NOMO-1 (cell line): Measurements from ENCODE around the gene FTCDNL1.

Experiments used
- DNase-seq, 2 experiments: peaks; one replicate each; lab custom pipeline; 2025; ENCODE audit not compliant: unreplicated experiment in 2 of 2; lab: John Stamatoyannopoulos, UW

The FTCDNL1 gene

GRCh38 chr2:199842631-199843395, 8.2 kb downstream of the FTCDNL1 start:
- DNase-seq = no peak

GRCh38 chr2:199841409-199841808, 9.6 kb downstream of the FTCDNL1 start:
- DNase-seq = no peak

- no peak for DNase-seq
These were observed 12.6 kb downstream of the FTCDNL1 start for GRCh38 chr2:199838399-199838798.

- DNase-seq = no peak
These were observed 14.0 kb downstream of the FTCDNL1 start for GRCh38 chr2:199836943-199837342.

- DNase-seq = no peak
These were observed 17.5 kb downstream of the FTCDNL1 start for GRCh38 chr2:199833525-199833924.

GRCh38 chr2:199830531-199830930, 20.5 kb downstream of the FTCDNL1 start:
- DNase-seq = no peak

- no peak for DNase-seq
These were observed 21.4 kb downstream of the FTCDNL1 start for GRCh38 chr2:199829628-199830027.

GRCh38 chr2:199819746-199820145, 31.2 kb downstream of the FTCDNL1 start:
- DNase-seq = peak in 1 of 2 experiments; percentile 21

GRCh38 chr2:199818754-199819153, 32.2 kb downstream of the FTCDNL1 start:
- DNase-seq = no peak

GRCh38 chr2:199818026-199818425, 33.0 kb downstream of the FTCDNL1 start:
- DNase-seq = peak; percentile 6 to 63

GRCh38 chr2:199814817-199815211, 36.2 kb downstream of the FTCDNL1 start:
- no peak for DNase-seq

GRCh38 chr2:199814101-199814816, 36.7 kb downstream of the FTCDNL1 start:
- no peak for DNase-seq

GRCh38 chr2:199812493-199812892, 38.5 kb downstream of the FTCDNL1 start:
- DNase-seq = no peak

GRCh38 chr2:199811346-199811745, 39.6 kb downstream of the FTCDNL1 start:
- DNase-seq = no peak

- DNase-seq = no peak
These were observed 40.4 kb downstream of the FTCDNL1 start for GRCh38 chr2:199810422-199811171.

- no peak for DNase-seq
These were observed 43.0 kb downstream of the FTCDNL1 start for GRCh38 chr2:199807966-199808365.

GRCh38 chr2:199806179-199806578, 44.8 kb downstream of the FTCDNL1 start:
- DNase-seq = no peak

GRCh38 chr2:199804831-199805230, 46.2 kb downstream of the FTCDNL1 start:
- no peak for DNase-seq

GRCh38 chr2:199798831-199799580, 52.0 kb downstream of the FTCDNL1 start:
- DNase-seq = no peak

- no peak for DNase-seq
These were observed 53.3 kb downstream of the FTCDNL1 start for GRCh38 chr2:199797431-199798403.
